Measurements from ENCODE around the gene TCEAL2. TPM values are rescaled to one million over a fixed set of nuclear protein-coding genes. Genes with fewer than 3 reads are reported as not detected.
"Not testable (repeated sequence)": the region's sequence is repeated elsewhere in the genome, so short reads cannot be mapped to it uniquely, and the experiment has no call there.

TCEAL2 gene
- total RNA-seq, 1 experiment from 2014 or later: not detected

- Histone ChIP-seq H2AFZ (ENCODE audit: low read length) (no peak overlapping the region), H3K4me1 (ENCODE audit: insufficient read depth, low read length) (no peaks in the 10 kb centered on the region), H3K4me2 (ENCODE audit: low read length) (no peak overlapping the region), H3K27me3 (ENCODE audit: low read length) (no peaks in the 10 kb centered on the region), H3K9me2 (replicated peaks; ENCODE audit: low read length) (no peaks in the 10 kb centered on the region), H4K20me1 (ENCODE audit: low read length) (no peaks in the 10 kb centered on the region), H3K36me3 (ENCODE audit: low read depth, low read length) (no peaks in the 10 kb centered on the region), H3K79me2 (ENCODE audit: low read length) (no peaks in the 10 kb centered on the region), H3K27ac (ENCODE audit: low read length) (no peak overlapping the region), H3K4me3 (ENCODE audit: low read length) (no peak overlapping the region), H3K9ac (ENCODE audit: low read length) (no peak overlapping the region), H3K9me3 (ENCODE audit: low read length) (no peaks in the 10 kb centered on the region), H3F3A (ENCODE audit: low read length, unreplicated experiment) (no peaks in the 10 kb centered on the region)
- ATAC-seq (no peak), DNase-seq (no peak)
- no TSS peak for BruUV-seq (replicated peaks)
- ChIA-PET CTCF (no interaction called here), POLR2A (ENCODE audit: unreplicated experiment) (no interaction called here)
- intact Hi-C loops (cut with micrococcal nuclease): no loop called here
- no peak for TF ChIP-seq CTCF (conservative IDR thresholded peaks at IDR 0.05; ENCODE audit: low read depth, low read length)
- TF ChIP-seq EZH2phosphoT487 (IDR thresholded peaks at IDR 0.05; ENCODE audit: borderline replicate concordance, low read length): no peak
- no peak for TF ChIP-seq EZH2 (IDR thresholded peaks at IDR 0.05; ENCODE audit: low read length, unreplicated experiment)
Observed at GRCh38 chrX:102113367-102113766, 12.1 kb upstream of the TCEAL2 start.

- no peaks in the 10 kb centered on the region for H3K36me3 ChIP-seq (ENCODE audit: low read depth, low read length)
- H3K9me3 ChIP-seq (ENCODE audit: low read length): no peaks in the 10 kb centered on the region
- no peaks in the 10 kb centered on the region for H4K20me1 ChIP-seq (ENCODE audit: low read length)
- ChIA-PET CTCF (no interaction called here), POLR2A (ENCODE audit: unreplicated experiment) (no interaction called here)
- intact Hi-C loops (cut with micrococcal nuclease): no loop called here
- no peaks in the 10 kb centered on the region for H3K4me1 ChIP-seq (ENCODE audit: insufficient read depth, low read length)
- H2AFZ ChIP-seq (ENCODE audit: low read length): no peak overlapping the region
- ATAC-seq (no peak), DNase-seq (no peak)
- H3K27ac ChIP-seq (ENCODE audit: low read length): no peak overlapping the region
- H3K4me3 ChIP-seq (ENCODE audit: low read length): no peak overlapping the region
- TF ChIP-seq EZH2phosphoT487 (IDR thresholded peaks at IDR 0.05; ENCODE audit: borderline replicate concordance, low read length) (no peak), CTCF (conservative IDR thresholded peaks at IDR 0.05; ENCODE audit: low read depth, low read length) (no peak), EZH2 (IDR thresholded peaks at IDR 0.05; ENCODE audit: low read length, unreplicated experiment) (no peak)
- H3K4me2 ChIP-seq (ENCODE audit: low read length): no peak overlapping the region
- H3K9me2 ChIP-seq (replicated peaks; ENCODE audit: low read length): no peaks in the 10 kb centered on the region
- no peaks in the 10 kb centered on the region for H3K27me3 ChIP-seq (ENCODE audit: low read length)
- no TSS peak for BruUV-seq (replicated peaks)
- no peaks in the 10 kb centered on the region for H3K79me2 ChIP-seq (ENCODE audit: low read length)
- H3K9ac ChIP-seq (ENCODE audit: low read length): no peak overlapping the region
- H3F3A ChIP-seq (ENCODE audit: low read length, unreplicated experiment): no peaks in the 10 kb centered on the region
Observed at GRCh38 chrX:102115748-102116147, 9.7 kb upstream of the TCEAL2 start.

GRCh38 chrX:102125014-102125413 is 465 bp upstream of the TCEAL2 start:
- ATAC-seq; H2AFZ ChIP-seq (ENCODE audit: low read length); H4K20me1 ChIP-seq (ENCODE audit: low read length); H3K4me2 ChIP-seq (ENCODE audit: low read length); H3F3A ChIP-seq (ENCODE audit: low read length, unreplicated experiment); H3K4me3 ChIP-seq (ENCODE audit: low read length); H3K9ac ChIP-seq (ENCODE audit: low read length); H3K9me2 ChIP-seq (replicated peaks; ENCODE audit: low read length); H3K9me3 ChIP-seq (ENCODE audit: low read length); POLR2A ChIA-PET (ENCODE audit: unreplicated experiment); H3K27ac ChIP-seq (ENCODE audit: low read length); BruUV-seq (replicated peaks); CTCF ChIA-PET; H3K4me1 ChIP-seq (ENCODE audit: insufficient read depth, low read length); DNase-seq; H3K27me3 ChIP-seq (ENCODE audit: low read length); H3K36me3 ChIP-seq (ENCODE audit: low read depth, low read length); H3K79me2 ChIP-seq (ENCODE audit: low read length): not testable (repeated sequence)
- intact Hi-C loops (cut with micrococcal nuclease): loop anchor here (10.0 kb wide), 1 partner anchor 740 kb away; no protein-coding TSS in a partner anchor

- DNase-seq; H3K4me1 ChIP-seq (ENCODE audit: insufficient read depth, low read length); H2AFZ ChIP-seq (ENCODE audit: low read length); H3K9ac ChIP-seq (ENCODE audit: low read length); H3K27me3 ChIP-seq (ENCODE audit: low read length); H3K4me3 ChIP-seq (ENCODE audit: low read length); H3K9me2 ChIP-seq (replicated peaks; ENCODE audit: low read length); H3F3A ChIP-seq (ENCODE audit: low read length, unreplicated experiment); ATAC-seq; H3K4me2 ChIP-seq (ENCODE audit: low read length); BruUV-seq (replicated peaks); H4K20me1 ChIP-seq (ENCODE audit: low read length); H3K9me3 ChIP-seq (ENCODE audit: low read length); H3K36me3 ChIP-seq (ENCODE audit: low read depth, low read length); H3K27ac ChIP-seq (ENCODE audit: low read length); CTCF ChIA-PET; H3K79me2 ChIP-seq (ENCODE audit: low read length); POLR2A ChIA-PET (ENCODE audit: unreplicated experiment): not testable (repeated sequence)
- intact Hi-C loops (cut with micrococcal nuclease): loop anchor here (10.0 kb wide), 1 partner anchor 739 kb away; no protein-coding TSS in a partner anchor
Observed at GRCh38 chrX:102126080-102126818, 770 bp downstream of the TCEAL2 start.

Data from PC-3 (cell line).